HepG2 (cell line): ENCODE results near the gene CNOT10. TPM values are rescaled to one million over a fixed set of nuclear protein-coding genes. Genes with fewer than 3 reads are reported as not detected.

Source experiments
- ATAC-seq: fragments of 200-7000 bp; cut with Tn5 transposase; 3 replicates; pipeline ENCODE4 v1.9.1; 2020; ENCODE audit warnings: mild to moderate bottlenecking, moderate library complexity
- BruUV-seq: library from RNA; stranded (reverse); fragments of 400-500 nt; replicated peaks from 2 replicates; lab custom pipeline; 2021; lab: Mats Ljungman, UMichigan
- CTCF ChIA-PET: fragments of 300-600 bp; formaldehyde crosslinking; extraction: SDS; loops from one replicate; lab custom pipeline; 2021; ENCODE audit warnings: low total read pairs, inconsistent platforms, low intra/inter-chr PET ratio; lab: Yijun Ruan, JAX
- POLR2A ChIA-PET: fragments of 350-600 bp; sonication (Branson Sonifier 250); formaldehyde crosslinking; loops from one replicate; lab custom pipeline; 2020; ENCODE audit warnings: antibody characterized with exemption, inconsistent platforms; lab: Yijun Ruan, JAX
- DNase-seq: peaks from one replicate; pipeline ENCODE4 v3.0.0-alpha.2; 2015; ENCODE audit warnings: low spot score
- FAIRE-seq: peaks from 3 replicates; lab custom pipeline; 2011; peaks lifted over from hg19 to GRCh38; lab: Jason Lieb, UNC
- H2AFZ ChIP-seq: one replicate; pipeline ENCODE4 v1.6.1; 2011; ENCODE audit warnings: low read length, inconsistent platforms
- H3K27ac ChIP-seq: fragments of 300-600 bp; 3 replicates; pipeline ENCODE4 v1.8.0; 2011; ENCODE audit warnings: mixed run types, mild to moderate bottlenecking, mixed read lengths, low read length, inconsistent platforms; ENCODE audit not compliant: insufficient read depth; ENCODE audit errors: extremely low read length
- H3K27me3 ChIP-seq, 2 experiments: fragments of 200-600 bp in 1 of 2; 2 replicates in 1 of 2; 3 replicates in 1 of 2; pipeline versions ENCODE4 v1.6.0 to v1.8.0; 2011; ENCODE audit warnings: low read length in 2 of 2, mild to moderate bottlenecking in 2 of 2, moderate library complexity in 2 of 2, inconsistent platforms in 1 of 2; ENCODE audit not compliant: insufficient read depth in 2 of 2, control insufficient read depth in 1 of 2
- H3K36me3 ChIP-seq, 2 experiments: fragments of 200-600 bp in 1 of 2; replicated peaks in 1 of 2; 2 replicates in 1 of 2; 3 replicates in 1 of 2; pipeline versions ENCODE4 v1.5.1 to v1.8.0; 2011; ENCODE audit warnings: low read length in 2 of 2, inconsistent platforms in 1 of 2; ENCODE audit not compliant: insufficient read depth in 2 of 2, control insufficient read depth in 1 of 2
- H3K4me1 ChIP-seq: 2 replicates; pipeline ENCODE4 v1.5.1; 2012; ENCODE audit warnings: low read length, inconsistent platforms; ENCODE audit not compliant: insufficient read depth
- H3K4me2 ChIP-seq: 2 replicates; pipeline ENCODE4 v1.6.0; 2011; ENCODE audit warnings: low read depth, low read length, inconsistent platforms
- H3K4me3 ChIP-seq, 3 experiments: fragments of 200-600 bp in 1 of 3; sonication (generic), shearing (Covaris generic) in 1 of 3; replicated peaks in 1 of 3; 2 replicates each; pipeline ENCODE4 v1.5.1; 2011 to 2016; ENCODE audit warnings: low read length in 3 of 3, inconsistent platforms in 2 of 3, low read depth in 2 of 3, mild to moderate bottlenecking in 2 of 3, control low read depth in 1 of 3, mixed read lengths in 1 of 3; ENCODE audit not compliant: insufficient read depth in 1 of 3
- H3K79me2 ChIP-seq: one replicate; pipeline ENCODE4 v1.6.1; 2011; ENCODE audit warnings: low read length, inconsistent platforms; ENCODE audit not compliant: insufficient read depth
- H3K9ac ChIP-seq: 2 replicates; pipeline ENCODE4 v1.6.0; 2011; ENCODE audit warnings: mild to moderate bottlenecking, low read depth, low read length, inconsistent platforms; ENCODE audit not compliant: insufficient read depth
- H3K9me3 ChIP-seq: 2 replicates; pipeline ENCODE4 v1.5.1; 2012; ENCODE audit warnings: mild to moderate bottlenecking, low read length
- H4K20me1 ChIP-seq: 2 replicates; pipeline ENCODE4 v1.6.0; 2011; ENCODE audit warnings: inconsistent platforms, mild to moderate bottlenecking, low read length, moderate library complexity; ENCODE audit not compliant: insufficient read depth
- KLF12 ChIP-seq: sonication (generic); formaldehyde crosslinking; IDR thresholded peaks from 2 replicates; pipeline ENCODE4 v1.4.0; 2020; ENCODE audit warnings: missing genetic modification reagents, borderline replicate concordance
- NFE2L2 ChIP-seq: fragments of 150-350 bp; IDR thresholded peaks from 2 replicates; pipeline ENCODE4 v1.6.1; 2014; ENCODE audit warnings: low read length
- PATZ1 ChIP-seq: sonication (generic); formaldehyde crosslinking; IDR thresholded peaks from 2 replicates; pipeline ENCODE4 v1.4.0; 2020; ENCODE audit warnings: missing genetic modification reagents
- PCBP1 ChIP-seq: fragments of 200-400 bp; formaldehyde crosslinking; IDR thresholded peaks from 2 replicates; pipeline ENCODE4 v1.6.1; 2017; ENCODE audit warnings: mild to moderate bottlenecking, low read depth, low read length, borderline replicate concordance
- SP5 ChIP-seq: IDR thresholded peaks from 2 replicates; pipeline ENCODE4 v1.6.1; 2016; ENCODE audit warnings: low read depth, borderline replicate concordance
- ZBTB1 ChIP-seq: sonication (generic); formaldehyde crosslinking; IDR thresholded peaks from 2 replicates; pipeline ENCODE4 v1.4.0; 2020; ENCODE audit warnings: missing genetic modification reagents, borderline replicate concordance
- ZBTB7A ChIP-seq: sonication (generic); formaldehyde crosslinking; IDR thresholded peaks from 2 replicates; pipeline ENCODE4 v1.8.0; 2022; ENCODE audit warnings: mild to moderate bottlenecking, missing genetic modification reagents
- ZHX2 ChIP-seq, 2 experiments: sonication (generic) in 1 of 2; formaldehyde crosslinking in 1 of 2; IDR thresholded peaks; 2 replicates each; pipeline versions ENCODE4 v1.6.1 to v1.9.0; 2014 to 2022; ENCODE audit warnings: antibody characterized with exemption in 1 of 2, borderline replicate concordance in 1 of 2, inconsistent platforms in 1 of 2, low read depth in 1 of 2, missing genetic modification reagents in 1 of 2
- ZNF160 ChIP-seq: sonication (generic); formaldehyde crosslinking; IDR thresholded peaks from 2 replicates; pipeline ENCODE4 v1.8.0; 2022; ENCODE audit warnings: mild to moderate bottlenecking, inconsistent platforms, missing genetic modification reagents
- ZNF235 ChIP-seq: sonication (generic); formaldehyde crosslinking; IDR thresholded peaks from 2 replicates; pipeline ENCODE4 v1.8.1; 2023; ENCODE audit warnings: mild to moderate bottlenecking, missing genetic modification reagents, borderline replicate concordance
- ZNF256 ChIP-seq: sonication (generic); formaldehyde crosslinking; conservative IDR thresholded peaks from 2 replicates; pipeline ENCODE4 v1.4.0; 2020; ENCODE audit warnings: missing genetic modification reagents
- ZNF296 ChIP-seq: sonication (generic); formaldehyde crosslinking; conservative IDR thresholded peaks from 2 replicates; pipeline ENCODE4 v1.5.0; 2020; ENCODE audit warnings: mild to moderate bottlenecking, missing genetic modification reagents
- ZNF335 ChIP-seq: sonication (generic); formaldehyde crosslinking; IDR thresholded peaks from 2 replicates; pipeline ENCODE4 v1.4.0; 2020; ENCODE audit warnings: missing genetic modification reagents
- ZNF441 ChIP-seq: sonication (generic); formaldehyde crosslinking; IDR thresholded peaks from 2 replicates; pipeline ENCODE4 v1.7.0; 2021; ENCODE audit warnings: missing genetic modification reagents, borderline replicate concordance
- ZNF451 ChIP-seq: sonication (generic); formaldehyde crosslinking; IDR thresholded peaks from 2 replicates; pipeline ENCODE4 v1.5.0; 2020; ENCODE audit warnings: mild to moderate bottlenecking, missing genetic modification reagents
- ZNF501 ChIP-seq: sonication (generic); formaldehyde crosslinking; IDR thresholded peaks from 2 replicates; pipeline ENCODE4 v1.5.1; 2020; ENCODE audit warnings: mild to moderate bottlenecking, moderate library complexity, missing genetic modification reagents
- ZNF557 ChIP-seq: sonication (generic); formaldehyde crosslinking; IDR thresholded peaks from 2 replicates; pipeline ENCODE4 v1.4.0; 2020; ENCODE audit warnings: missing genetic modification reagents
- ZNF569 ChIP-seq: sonication (generic); formaldehyde crosslinking; IDR thresholded peaks from 2 replicates; pipeline ENCODE4 v1.5.0; 2020; ENCODE audit warnings: mild to moderate bottlenecking, missing genetic modification reagents, moderate library complexity, borderline replicate concordance
- WGBS: methylation state at CpG from one replicate; pipeline ENCODE4 v1.1.6; 2017; ENCODE audit warnings: low lambda C conversion rate; 5-methylcytosine and 5-hydroxymethylcytosine counted together
- in situ Hi-C: cut with HindIII; loops from 2 replicates; pipeline ENCODE4 v1.10.0; 2017; ENCODE audit warnings: low pct_unique_long_range_greater_than_20kb; ENCODE audit not compliant: extremely low pct_ligation_motif_present
- intact Hi-C: fragments of 100-400 bp; cut with micrococcal nuclease; formaldehyde crosslinking; loops from one replicate; pipeline ENCODE4 v1.10.0; 2022; ENCODE audit not compliant: unreplicated experiment
- polyA plus RNA-seq, 8 experiments: library from polyadenylated mRNA; depleted of rRNA in 3 of 8; stranded (reverse) in 7 of 8; unstranded in 1 of 8; fragments of >200 nt; fragmentation: Illumina TruSeq in 4 of 8; extraction: Trizol in 4 of 8; gene quantifications; 2 replicates each; pipeline versions ENCODE4 v1.2.1 to v1.2.3, GENCODE V29; 2011 to 2016; ENCODE audit warnings: low read depth in 4 of 8, missing spikeins in 1 of 8, mixed read lengths in 1 of 8; ENCODE audit not compliant: insufficient read depth in 1 of 8
- total RNA-seq, 5 experiments: library from RNA; depleted of rRNA; stranded (reverse); fragments of >200 nt; fragmentation: Illumina TruSeq; extraction: Trizol; gene quantifications; 2 replicates each; pipeline ENCODE4 v1.2.3, GENCODE V29; 2016; ENCODE audit warnings: low read depth in 1 of 5

The CNOT10 gene
- total and polyA plus RNA-seq, 2 of the 13 experiments (the other 11 are each of a cell fraction or from before 2014, with no cell fraction given) = 21.2 to 34.1 TPM

- H3K36me3 ChIP-seq = peaks cover 10 to 25% of the 10 kb centered on the region in 2 experiments
- H3K79me2 ChIP-seq = peaks cover 92% of the 10 kb centered on the region
- H2AFZ ChIP-seq = no peak overlapping the region
- H3K4me2 ChIP-seq = peak overlapping the region; percentile 64
- peaks cover 0 to 6% of the 10 kb centered on the region in 2 experiments; a peak in 1 of 5 replicates for H3K27me3 ChIP-seq
- 20% methylated on average over 8 of the region's 49 CpGs for WGBS
- ATAC-seq = peak; percentile 35
- H3K27ac ChIP-seq = peak overlapping the region; percentile 99
- no peak for FAIRE-seq
- in situ Hi-C loops (loop anchor here (5.0 kb wide), 1 partner anchor 35 kb away; no protein-coding TSS in a partner anchor), intact Hi-C loops (loop anchor here (2.0 kb wide), 1 partner anchor 84 kb away; no protein-coding TSS in a partner anchor)
- H3K4me1 ChIP-seq = peaks cover 35% of the 10 kb centered on the region
- ChIA-PET CTCF (interaction anchor here (1.5 kb wide), 1 partner anchor 35 kb away, joined by 5 read pairs; no protein-coding TSS in a partner anchor), POLR2A (interaction anchor here (0.9 to 5.6 kb wide), 11 partner anchors 17 to 624 kb away, joined by 3 to 36 read pairs (median 7); no protein-coding TSS in a partner anchor)
- peak overlapping the region; percentile 95 for H3K9ac ChIP-seq
- BruUV-seq = no TSS peak
- peak overlapping the region; percentile 92 to 98 (median 94) for H3K4me3 ChIP-seq
- peaks cover 47% of the 10 kb centered on the region for H4K20me1 ChIP-seq
- DNase-seq = no peak
- no peaks in the 10 kb centered on the region for H3K9me3 ChIP-seq
- TF ChIP-seq ZNF451 (CRISPR knock-in tag) = no peak
- no peak for TF ChIP-seq ZHX2 (IDR thresholded peaks at IDR 0.05; ENCODE audit: low read depth)
- TF ChIP-seq ZHX2 (CRISPR knock-in tag; IDR thresholded peaks at IDR 0.05; ENCODE audit: borderline replicate concordance) = 0 out of 2 replicates have a peak, but pooled peaks have one; percentile 26
- no peak for TF ChIP-seq ZNF256 (CRISPR knock-in tag)
- TF ChIP-seq KLF12 (CRISPR knock-in tag) = no peak
- TF ChIP-seq ZNF569 (CRISPR knock-in tag) = no peak
- TF ChIP-seq ZBTB7A (CRISPR knock-in tag) = no peak
- no peak for TF ChIP-seq ZNF557 (CRISPR knock-in tag)
- TF ChIP-seq SP5 = no peak
- TF ChIP-seq ZNF235 (CRISPR knock-in tag) = no peak
- no peak for TF ChIP-seq ZNF501
- TF ChIP-seq ZBTB1 = no peak
- TF ChIP-seq ZNF160 (CRISPR knock-in tag) = no peak
- TF ChIP-seq PCBP1 = no peak
- TF ChIP-seq NFE2L2 = no peak
- no peak for TF ChIP-seq ZNF296 (CRISPR knock-in tag)
- TF ChIP-seq ZNF441 (CRISPR knock-in tag) = 0 out of 2 replicates have a peak, but pooled peaks have one; percentile 3
- TF ChIP-seq ZNF335 = no peak
- no peak for TF ChIP-seq PATZ1 (CRISPR knock-in tag)
Measured at GRCh38 chr3:32817257-32817557, 132.2 kb downstream of the CNOT10 start.
